HG02970 (cell line): Measurements from ENCODE around the gene CST6.
A peak's percentile ranks its signal among the peaks of the same experiment; 100 is the strongest.

Experiments used
- ATAC-seq: cut with Tn5 transposase; IDR thresholded peaks from one replicate; pipeline ENCODE4 v1.9.1; 2021; ENCODE audit warnings: mild to moderate bottlenecking, moderate library complexity, moderate number of reproducible peaks; ENCODE audit not compliant: unreplicated experiment, low FRiP score

The CST6 gene

GRCh38 chr11:66042996-66043906, 31.4 kb downstream of the CST6 start:
- no peak for ATAC-seq

GRCh38 chr11:66044757-66045156, 32.9 kb downstream of the CST6 start:
- ATAC-seq = no peak

DNA sequence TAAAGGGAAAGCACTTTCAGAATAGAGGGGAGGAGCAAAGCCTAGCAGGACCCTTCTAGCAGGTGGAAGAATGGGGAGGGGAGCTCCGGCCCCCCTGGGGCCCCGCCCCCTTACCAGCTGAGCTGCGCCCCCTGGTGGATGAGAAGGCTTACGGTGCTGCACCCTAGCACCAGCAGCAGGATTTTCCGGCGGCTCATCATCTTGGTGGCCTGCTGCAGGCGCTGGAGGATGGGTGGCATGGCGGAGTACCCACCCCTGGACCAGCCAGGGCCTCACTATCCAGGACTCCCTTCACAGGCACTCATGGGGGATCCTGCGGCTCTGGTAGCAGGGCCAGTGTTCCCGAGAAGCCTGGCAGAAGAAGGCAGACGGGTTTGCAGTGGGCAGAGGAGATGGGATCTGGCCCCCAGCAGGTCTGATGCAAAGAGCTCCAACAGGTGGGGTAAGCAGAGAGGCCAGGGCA, 33.4 kb downstream of the CST6 start:
- ATAC-seq = peak; percentile 59

- ATAC-seq = no peak
Observed at GRCh38 chr11:66046901-66047300, 35.1 kb downstream of the CST6 start.

DNA sequence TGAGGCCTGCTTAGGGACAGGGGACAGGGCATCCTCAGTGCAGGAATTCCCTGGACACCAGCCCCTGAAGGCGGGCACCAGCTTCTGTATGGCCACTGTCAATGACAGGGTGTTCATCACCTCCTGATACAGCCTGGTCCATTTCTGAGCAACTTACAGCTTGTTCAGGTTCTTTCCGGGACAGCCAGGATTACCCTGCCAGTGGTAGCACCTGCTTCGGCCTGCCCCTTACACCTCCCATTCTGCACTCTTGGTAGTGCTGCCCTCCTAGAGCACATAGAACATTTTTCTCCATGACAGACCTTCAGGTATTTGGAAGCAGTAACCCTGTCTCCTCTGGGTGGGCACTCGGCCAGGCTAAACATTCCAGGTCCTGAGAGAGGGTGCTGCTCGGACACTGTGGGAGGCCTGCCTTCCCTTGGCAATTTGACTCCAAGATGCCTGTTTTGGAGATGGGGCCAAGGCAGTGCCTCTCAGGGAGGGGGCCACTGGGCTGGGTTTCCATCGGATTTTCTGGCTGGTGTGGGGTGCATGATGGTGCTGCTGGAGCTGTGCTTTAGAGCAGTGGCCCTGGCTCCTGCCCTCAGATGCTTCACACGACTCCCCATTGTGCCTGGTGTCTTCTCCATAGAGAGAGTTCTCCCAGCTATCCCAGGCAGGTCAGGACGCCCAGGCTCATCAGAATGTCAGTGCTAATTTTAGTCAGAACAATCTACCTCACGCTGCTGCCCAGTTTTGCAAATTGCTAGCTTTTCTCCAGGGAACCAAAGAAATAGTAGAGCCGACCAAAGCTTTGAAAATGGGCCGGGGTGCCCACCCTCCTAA, 35.9 kb downstream of the CST6 start:
- ATAC-seq = no peak

DNA sequence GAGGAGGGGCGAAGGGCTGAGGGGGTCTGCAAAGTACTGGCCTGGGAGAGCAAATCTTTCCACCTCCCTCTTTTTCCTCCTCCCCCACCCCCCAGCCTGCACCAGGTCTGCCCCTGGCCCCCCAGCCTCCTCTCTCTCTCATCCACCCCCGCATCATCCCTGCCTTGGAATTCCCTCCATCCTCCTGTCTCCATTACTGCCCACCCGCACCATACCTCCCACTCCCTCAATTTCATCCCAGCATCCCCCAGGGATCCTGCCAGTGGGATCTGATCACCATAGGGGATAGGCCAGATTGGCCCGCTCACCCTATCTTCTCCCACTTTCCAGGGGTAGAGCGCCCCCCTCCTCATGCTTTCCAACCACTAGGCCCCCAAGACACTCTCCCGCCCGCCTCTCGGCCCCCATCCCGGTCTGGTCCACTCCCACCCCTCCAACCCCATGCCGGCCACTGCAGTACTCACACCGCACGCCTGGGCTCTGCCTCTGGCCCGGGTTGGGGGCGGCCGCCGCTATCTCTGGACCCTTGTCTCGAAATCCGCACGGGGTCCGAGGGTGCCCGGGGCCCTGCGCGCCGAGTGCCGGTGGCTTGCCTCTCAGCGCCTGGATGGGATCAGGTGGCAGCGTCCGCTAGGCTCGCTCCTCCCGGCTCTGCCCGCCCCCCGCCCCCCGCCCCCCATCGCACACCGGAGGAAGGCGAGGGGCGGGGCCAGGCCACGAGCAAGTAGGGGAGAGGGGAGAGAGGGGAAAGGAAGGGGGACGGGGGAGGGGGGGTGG, 36.9 kb downstream of the CST6 start, which contains the start of gene GAL3ST3:
Gene GAL3ST3, minus strand, starts transcription at position 615 of the 777 bp plus-strand sequence. CDS start 3,746 bp downstream, outside the sequence.
- no peak for ATAC-seq

GRCh38 chr11:66050581-66051231, 38.9 kb downstream of the CST6 start:
- ATAC-seq = no peak

DNA sequence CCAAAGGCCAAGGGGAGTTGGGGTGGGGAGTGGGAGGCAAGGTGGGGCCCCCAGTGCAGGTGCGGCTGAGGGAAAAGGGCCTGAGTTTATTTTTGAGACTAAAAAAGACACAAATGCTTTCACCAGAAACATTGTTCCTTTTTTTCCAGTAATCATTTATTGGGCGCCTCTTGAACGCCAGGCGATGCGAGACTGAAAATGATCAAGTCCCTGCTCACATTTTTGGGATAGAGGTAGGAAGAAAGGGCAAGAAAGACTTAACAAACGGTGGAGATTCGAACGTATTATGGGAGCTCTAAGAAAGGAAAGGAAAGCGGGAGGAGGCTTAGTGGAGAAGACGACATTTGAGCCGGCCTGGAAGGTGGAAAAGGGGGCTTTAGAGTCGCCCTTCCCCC, 39.6 kb downstream of the CST6 start:
- ATAC-seq = no peak

- ATAC-seq = peak; percentile 92
Observed at GRCh38 chr11:66051766-66052663, 40.2 kb downstream of the CST6 start, which contains the start of gene SF3B2. SF3B2 (plus strand) TSS chr11:66052364; CDS start chr11:66052385, 21 bp downstream.

GRCh38 chr11:66052664-66052982, 40.8 kb downstream of the CST6 start:
- no peak for ATAC-seq

GRCh38 chr11:66055021-66055420, 43.2 kb downstream of the CST6 start:
- no peak for ATAC-seq

DNA sequence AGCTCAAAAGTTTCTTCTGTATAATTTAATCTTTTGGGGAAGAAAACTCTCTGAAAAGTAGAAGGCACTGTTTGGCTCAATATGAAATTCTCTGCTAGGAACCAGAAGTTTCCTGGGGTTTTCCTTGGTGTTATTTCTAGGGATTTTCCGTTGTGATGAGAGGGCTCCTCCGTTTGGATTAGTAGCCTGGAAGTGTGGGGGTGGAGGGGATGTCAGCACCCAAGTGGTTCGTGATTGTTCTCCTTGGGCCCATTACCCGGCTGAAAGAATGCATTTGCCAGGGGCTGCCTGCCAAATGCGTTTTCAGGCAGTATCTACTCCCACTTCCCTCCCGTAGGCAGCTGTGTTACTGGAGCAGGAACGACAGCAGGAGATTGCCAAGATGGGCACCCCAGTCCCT, 44.7 kb downstream of the CST6 start:
- no peak for ATAC-seq

GRCh38 chr11:66059966-66060680, 48.3 kb downstream of the CST6 start:
- ATAC-seq = no peak

DNA sequence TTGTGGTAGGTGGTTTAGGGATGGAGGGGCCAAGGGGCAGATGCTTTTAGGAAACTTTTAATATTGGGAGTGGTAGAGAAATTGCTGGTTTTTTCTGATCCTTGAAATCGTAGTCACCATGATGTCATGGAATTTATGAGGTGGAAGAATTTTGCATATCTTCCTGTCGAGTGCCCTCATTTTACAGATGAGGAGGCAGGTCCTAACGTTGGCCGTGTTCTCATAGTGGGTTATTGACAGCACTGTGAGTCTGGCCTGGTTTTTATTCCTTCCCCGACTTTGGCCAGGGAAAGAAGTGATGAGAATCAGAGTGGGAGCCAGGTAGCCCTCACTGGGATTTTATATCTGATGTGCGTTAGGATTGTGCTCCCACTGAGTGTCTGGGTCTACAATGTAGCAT, 49.5 kb downstream of the CST6 start:
- no peak for ATAC-seq

DNA sequence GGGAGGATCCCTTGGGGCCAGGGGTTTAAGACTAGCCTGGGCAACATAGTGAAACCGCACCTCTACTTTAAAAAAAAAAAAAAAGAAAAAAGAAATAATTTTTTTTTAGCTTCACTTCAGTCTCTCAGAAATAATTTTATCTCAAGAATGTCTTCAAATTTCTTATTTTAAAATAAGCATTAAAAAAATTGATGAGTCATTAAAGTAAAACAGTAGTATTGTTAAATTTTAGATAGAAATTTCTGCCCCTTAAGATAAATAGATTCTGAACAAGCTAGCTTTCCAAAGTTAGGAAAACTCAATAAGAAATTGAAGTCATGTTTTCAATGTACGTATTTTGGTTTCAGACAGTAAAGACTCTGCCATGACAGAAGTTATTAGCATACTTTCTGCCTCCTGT, 50.6 kb downstream of the CST6 start:
- ATAC-seq = no peak
